ENCODE data around the gene SURF4.

DNA sequence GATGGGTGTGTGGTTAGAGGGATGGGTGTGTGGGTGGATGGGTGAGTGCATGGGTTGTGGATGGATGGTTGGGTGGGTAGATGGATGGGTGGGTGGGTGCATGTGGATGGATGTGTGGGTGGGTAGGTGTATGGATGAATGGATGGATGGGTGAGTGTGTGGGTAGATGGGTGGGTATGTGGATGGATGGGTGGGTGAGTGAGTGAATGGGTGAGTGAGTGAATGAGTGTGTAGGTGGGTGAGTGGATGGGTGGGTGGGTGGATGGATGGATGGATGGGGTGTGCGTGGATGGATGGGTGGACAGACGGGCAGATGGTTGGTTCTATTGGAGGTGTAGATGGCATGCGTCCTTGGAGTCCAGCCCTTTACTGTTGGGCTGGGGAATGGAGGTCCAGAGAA is 17.5 kb upstream of the SURF4 start:
- TF ChIP-seq CTCF (IDR thresholded peaks at IDR 0.05) (no peak), POLR2A (IDR thresholded peaks at IDR 0.05) (no peak)
